GM12873 (cell line): ENCODE data around the gene PRMT7.

Experiments used
- TF ChIP-seq, protein P1 (sequence below): IDR thresholded peaks from 2 replicates; pipeline ENCODE4 v1.5.1; 2012; ENCODE audit warnings: low read depth, mild to moderate bottlenecking, moderate library complexity, low read length, control low read depth; ENCODE audit not compliant: insufficient read depth; ENCODE audit errors: missing control alignments

The PRMT7 gene

GRCh38 chr16:68372381-68372720 is 61.5 kb downstream of the PRMT7 start:
- TF ChIP-seq, protein P1, sequence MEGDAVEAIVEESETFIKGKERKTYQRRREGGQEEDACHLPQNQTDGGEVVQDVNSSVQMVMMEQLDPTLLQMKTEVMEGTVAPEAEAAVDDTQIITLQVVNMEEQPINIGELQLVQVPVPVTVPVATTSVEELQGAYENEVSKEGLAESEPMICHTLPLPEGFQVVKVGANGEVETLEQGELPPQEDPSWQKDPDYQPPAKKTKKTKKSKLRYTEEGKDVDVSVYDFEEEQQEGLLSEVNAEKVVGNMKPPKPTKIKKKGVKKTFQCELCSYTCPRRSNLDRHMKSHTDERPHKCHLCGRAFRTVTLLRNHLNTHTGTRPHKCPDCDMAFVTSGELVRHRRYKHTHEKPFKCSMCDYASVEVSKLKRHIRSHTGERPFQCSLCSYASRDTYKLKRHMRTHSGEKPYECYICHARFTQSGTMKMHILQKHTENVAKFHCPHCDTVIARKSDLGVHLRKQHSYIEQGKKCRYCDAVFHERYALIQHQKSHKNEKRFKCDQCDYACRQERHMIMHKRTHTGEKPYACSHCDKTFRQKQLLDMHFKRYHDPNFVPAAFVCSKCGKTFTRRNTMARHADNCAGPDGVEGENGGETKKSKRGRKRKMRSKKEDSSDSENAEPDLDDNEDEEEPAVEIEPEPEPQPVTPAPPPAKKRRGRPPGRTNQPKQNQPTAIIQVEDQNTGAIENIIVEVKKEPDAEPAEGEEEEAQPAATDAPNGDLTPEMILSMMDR: no peak

GRCh38 chr16:68372806-68373205 is 62.0 kb downstream of the PRMT7 start:
- TF ChIP-seq, protein P1: no peak

GRCh38 chr16:68373528-68374245 is 62.9 kb downstream of the PRMT7 start:
- TF ChIP-seq, protein P1: no peak

GRCh38 chr16:68374246-68374805 is 63.5 kb downstream of the PRMT7 start:
- TF ChIP-seq, protein P1: no peak

GRCh38 chr16:68374961-68375660 is 64.3 kb downstream of the PRMT7 start:
- TF ChIP-seq, protein P1: no peak

DNA sequence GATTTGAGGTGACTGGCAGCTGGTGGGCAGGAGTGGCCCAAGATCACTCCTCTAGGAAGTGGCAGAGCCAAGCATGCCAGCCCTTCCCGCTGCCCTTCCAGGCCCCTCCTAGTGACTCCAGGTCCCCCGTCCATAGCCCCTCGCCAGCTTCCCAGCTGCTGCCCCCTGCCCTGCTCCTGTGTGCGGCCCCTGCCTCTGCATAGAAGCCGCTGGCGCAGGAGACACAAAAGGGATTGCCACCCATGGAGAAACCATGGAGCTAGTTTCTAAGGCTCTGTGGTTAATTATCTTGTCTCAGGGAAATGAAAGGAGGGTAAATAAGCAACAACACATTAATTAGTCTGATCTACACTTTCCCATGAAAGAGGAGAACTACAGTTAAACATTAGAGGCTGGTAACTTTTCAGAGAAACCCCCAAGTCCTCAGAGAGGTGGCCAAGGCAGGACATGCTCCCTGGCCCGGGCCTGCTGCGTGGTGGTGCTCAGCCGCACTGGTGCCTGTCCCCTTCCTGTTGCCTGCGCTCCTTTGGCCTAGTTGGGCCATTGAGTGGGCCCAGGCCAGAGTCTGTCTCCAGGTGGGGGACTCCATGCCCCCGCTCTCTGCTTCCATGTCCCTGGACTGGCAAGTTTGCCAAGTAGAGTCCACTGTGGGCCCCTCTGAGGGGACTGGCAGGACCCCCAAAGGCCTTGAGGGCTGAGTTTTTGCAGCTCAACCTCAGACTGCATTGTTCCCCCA is 65.2 kb downstream of the PRMT7 start:
- TF ChIP-seq, protein P1: no peak

DNA sequence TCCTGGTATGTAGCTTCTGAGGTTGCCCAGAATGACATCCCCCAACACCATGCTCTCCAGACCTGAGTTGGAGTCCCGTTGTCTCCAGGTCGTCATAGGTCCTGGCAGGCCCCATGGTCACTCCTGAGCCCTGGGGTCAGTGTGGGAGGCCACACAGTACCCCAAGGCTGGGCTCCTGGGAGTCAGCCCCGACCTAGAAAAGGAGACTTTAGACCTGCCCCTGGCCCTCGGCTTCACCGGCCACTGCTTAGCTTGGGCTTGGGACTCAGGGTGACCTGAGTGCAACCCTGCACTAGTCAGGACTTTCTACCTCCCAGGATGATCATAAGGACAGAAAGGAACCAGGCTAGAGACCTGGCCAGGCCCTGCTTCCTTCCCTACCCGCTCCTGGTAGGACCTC is 65.8 kb downstream of the PRMT7 start:
- TF ChIP-seq, protein P1: no peak
